GM12874 (cell line): ENCODE measurements around the gene SLC12A7.

Experiments
- CTCF ChIP-seq: IDR thresholded peaks from 2 replicates; pipeline ENCODE4 v1.5.1; 2011; ENCODE audit warnings: low read depth, mild to moderate bottlenecking, control low read depth, low read length, moderate library complexity; ENCODE audit not compliant: insufficient read depth

SLC12A7 gene

GRCh38 chr5:1035421-1036405 is 76.2 kb downstream of the SLC12A7 start:
- TF ChIP-seq CTCF, result no peak

- TF ChIP-seq CTCF, result no peak
Measured at GRCh38 chr5:1034986-1035385, 76.9 kb downstream of the SLC12A7 start.

- no peak for TF ChIP-seq CTCF
Measured at GRCh38 chr5:1034421-1034905, 77.4 kb downstream of the SLC12A7 start.

- no peak for TF ChIP-seq CTCF
Measured at GRCh38 chr5:1033606-1034420, 78.0 kb downstream of the SLC12A7 start.

GRCh38 chr5:1033178-1033577 is 78.7 kb downstream of the SLC12A7 start:
- no peak for TF ChIP-seq CTCF

- no peak for TF ChIP-seq CTCF
Measured at GRCh38 chr5:1032551-1033027, 79.3 kb downstream of the SLC12A7 start.

GRCh38 chr5:1032011-1032410 is 79.9 kb downstream of the SLC12A7 start:
- TF ChIP-seq CTCF, result no peak
